Cerebellar cortex (tissue), 1 donor: Measurements from ENCODE around the gene MAGI3.

ENCODE experiments used
- DNase-seq: peaks from one replicate; pipeline ENCODE4 v3.0.0-alpha.2; 2015; ENCODE audit warnings: low spot score

Gene MAGI3

GRCh38 chr1:113659035-113659434 lies 268.7 kb downstream of the MAGI3 start:
- no peak for DNase-seq

GRCh38 chr1:113659556-113659955 lies 269.2 kb downstream of the MAGI3 start:
- no peak for DNase-seq

DNA sequence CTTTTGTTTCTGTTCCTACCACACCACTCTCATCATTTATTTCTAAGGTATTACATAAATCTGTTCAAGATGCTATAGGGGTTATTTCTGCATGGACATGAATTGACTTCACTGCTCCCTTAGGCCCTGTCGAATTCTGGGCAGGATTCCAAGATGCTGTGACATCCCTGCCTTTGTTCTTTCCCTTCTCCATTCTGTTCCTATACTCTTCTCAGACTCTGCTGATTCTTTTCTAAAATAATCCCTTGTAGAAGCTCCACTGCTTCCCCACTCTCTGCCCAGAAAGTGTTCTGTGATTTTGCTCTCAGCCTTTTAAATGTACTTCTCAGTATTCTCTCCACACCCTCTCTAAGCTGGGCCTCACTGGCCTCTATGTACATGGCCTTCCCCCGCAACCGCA lies 269.8 kb downstream of the MAGI3 start:
- no peak for DNase-seq

GRCh38 chr1:113662101-113662500 lies 271.8 kb downstream of the MAGI3 start:
- DNase-seq, result no peak

DNA sequence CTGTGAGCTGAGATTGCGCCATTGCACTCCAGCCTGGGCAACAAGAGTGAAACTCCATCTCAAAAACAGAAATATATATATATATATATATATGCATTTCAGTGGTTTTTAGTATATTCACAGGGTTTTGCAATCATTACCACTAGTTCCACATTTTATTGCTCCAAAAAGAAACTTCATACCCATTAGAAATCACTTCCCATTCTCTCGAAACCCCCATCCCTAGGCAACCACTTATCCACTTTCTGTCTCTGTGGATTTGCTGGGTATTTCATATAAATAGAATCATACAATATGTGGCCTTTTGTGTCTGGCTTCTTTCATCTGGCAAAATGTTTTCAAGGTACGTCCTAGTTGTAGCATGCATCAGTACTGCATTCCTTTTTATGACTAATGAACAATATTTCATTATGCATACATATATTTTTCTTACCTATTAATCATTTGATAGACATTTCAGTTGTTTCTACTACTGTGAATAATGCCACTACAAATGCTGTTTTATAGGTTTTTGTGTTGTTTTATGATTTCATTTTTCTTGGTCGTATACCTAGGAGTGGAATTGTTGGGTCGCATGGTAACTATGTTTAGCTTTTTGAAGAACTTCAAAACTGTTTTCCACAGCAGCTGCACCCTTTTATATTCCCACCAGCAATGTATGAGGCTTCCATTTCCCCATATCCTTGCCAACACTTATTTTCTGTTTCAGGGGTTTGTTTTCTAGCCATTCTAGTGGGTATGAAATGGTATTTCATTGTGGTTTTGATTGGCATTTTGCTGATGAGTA lies 273.0 kb downstream of the MAGI3 start:
- no peak for DNase-seq

DNA sequence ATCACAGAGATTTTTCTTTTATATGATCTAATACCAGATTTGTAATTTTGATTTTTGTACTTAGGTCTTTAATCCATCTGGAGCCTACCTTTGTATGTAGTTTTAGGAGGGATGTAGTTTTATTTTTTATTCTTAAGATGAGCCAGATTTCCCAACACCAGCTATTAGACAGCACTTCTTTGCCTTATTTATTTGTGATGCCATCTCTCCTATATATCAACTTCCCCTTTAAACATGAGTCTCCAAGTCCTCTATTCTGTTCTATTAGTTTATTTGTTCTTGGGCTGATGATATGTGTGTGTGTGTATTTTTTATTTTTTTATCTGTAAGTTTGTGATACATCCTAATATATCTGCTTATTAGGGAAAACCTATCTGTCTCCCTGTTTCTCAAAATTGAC lies 274.8 kb downstream of the MAGI3 start:
- no peak for DNase-seq

DNA sequence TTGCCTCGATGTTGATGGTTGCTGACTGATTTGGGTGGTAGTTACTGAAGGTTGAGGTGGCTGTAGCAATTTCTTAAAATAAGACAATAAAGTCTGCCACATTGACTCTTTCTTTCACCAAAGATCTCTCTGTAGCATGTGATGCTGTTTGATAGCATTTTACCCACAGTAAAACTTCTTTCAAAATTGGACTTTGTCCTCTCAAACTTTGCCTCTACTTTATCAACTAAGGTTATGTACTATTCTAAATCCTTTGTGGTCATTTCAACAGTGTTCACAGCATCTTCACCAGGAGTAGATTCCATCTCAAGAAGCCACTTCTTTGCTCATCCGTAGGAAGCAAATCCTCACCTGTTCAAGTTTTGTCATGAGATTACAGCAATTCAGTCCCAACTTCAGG lies 275.8 kb downstream of the MAGI3 start:
- DNase-seq, result no peak

DNA sequence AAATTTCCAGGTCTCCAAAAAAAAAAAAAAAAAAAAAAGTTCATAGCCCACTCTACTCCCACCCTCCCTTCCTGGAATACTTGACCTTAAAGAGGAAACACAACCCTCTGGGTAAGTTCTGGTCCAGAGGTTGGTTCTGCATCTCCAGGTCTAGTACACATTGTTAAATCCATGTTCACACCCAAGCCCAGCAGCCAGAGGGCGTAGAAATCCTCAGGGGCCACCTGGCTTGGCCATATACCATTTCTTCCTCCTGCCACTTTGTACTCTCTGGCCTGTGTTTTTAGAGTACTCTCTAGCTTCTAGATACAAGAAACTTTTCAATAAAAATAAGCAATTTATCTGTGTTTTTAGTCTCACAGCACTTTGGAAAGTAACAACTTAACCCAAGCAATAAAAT lies 279.7 kb downstream of the MAGI3 start:
- DNase-seq, result no peak

- no peak for DNase-seq
These were observed 280.3 kb downstream of the MAGI3 start for GRCh38 chr1:113670650-113671049.

GRCh38 chr1:113672491-113672890 lies 282.2 kb downstream of the MAGI3 start:
- no peak for DNase-seq

DNA sequence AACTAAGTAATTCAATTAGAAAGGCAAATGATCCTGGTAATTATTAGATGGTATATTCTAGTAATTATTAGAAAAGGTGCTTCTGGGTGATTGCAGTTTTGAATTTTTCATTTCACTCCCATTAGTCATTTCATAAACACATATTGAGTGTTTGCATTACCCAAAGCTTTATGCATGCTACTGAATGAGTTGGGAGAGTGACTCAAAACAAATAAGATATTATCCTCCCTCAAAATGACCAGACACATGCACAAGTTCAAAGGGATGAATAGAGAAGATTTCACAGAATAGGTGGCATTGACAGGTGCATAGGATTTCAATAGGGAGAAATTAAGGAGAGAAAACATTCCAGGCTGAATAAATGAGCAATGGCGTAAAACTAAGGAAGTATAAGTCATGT lies 284.3 kb downstream of the MAGI3 start:
- DNase-seq, result no peak

- no peak for DNase-seq
These were observed 285.0 kb downstream of the MAGI3 start for GRCh38 chr1:113675302-113675701.

DNA sequence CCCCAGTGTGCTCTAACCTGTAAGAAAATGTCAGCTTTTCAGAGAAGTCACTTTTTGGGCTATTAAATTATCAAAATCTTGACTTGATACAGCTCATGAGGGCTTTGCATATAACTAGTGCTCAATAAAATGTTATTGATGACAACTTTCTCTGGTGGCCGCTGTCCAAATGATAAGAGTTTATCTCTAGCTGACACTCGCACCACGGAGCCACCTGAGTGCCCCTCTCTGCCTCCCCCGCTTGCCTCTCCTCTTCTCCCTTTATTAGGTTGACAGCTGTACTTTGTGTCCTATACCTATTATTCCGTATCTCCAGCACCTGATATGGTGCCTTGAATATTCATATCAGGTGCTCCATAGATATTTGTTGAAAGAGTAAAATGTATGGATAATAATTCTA lies 286.2 kb downstream of the MAGI3 start:
- DNase-seq, result no peak

DNA sequence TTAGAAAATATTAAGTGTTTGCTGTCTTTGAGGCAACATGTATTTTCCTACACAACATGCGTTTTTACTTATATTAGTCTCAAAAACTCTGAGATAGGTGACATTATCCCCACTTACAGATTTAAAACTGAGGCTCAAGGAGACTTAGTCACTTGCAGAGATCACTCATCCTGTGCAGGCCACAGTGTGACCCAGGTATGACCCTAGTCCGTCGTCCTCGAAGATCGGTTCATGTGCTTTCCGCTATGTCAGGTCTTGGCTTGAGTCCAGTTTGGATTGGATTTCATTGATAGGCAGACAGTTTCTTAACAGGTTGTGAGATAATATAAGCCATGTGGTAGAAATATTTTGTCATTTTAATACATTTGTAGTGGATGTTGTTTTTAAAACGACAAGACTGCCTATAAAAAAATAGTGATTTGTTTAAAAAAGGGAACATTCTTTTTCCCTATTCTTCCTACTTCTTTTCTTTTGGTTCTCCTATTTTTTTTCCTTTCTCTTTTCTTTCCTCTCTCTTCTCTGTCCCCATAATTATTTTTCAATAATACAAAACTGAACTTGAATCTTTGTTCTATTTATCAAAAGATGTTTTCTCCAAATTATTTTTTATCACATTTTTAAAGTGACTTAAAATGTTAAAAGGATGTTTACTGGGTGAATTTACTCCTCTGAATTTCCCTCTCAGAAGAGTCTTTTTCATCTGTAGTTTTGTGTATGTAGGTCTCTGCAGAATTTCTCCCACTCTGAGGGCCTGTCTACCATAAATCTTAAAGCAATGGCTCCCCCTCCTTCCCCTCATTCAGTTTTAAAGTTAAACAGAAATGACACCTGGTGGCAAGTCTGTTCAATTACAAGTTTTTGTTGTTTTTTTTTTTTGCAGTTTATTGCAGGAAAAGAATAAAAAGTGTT lies 287.2 kb downstream of the MAGI3 start:
- peak; percentile 64 for DNase-seq

DNA sequence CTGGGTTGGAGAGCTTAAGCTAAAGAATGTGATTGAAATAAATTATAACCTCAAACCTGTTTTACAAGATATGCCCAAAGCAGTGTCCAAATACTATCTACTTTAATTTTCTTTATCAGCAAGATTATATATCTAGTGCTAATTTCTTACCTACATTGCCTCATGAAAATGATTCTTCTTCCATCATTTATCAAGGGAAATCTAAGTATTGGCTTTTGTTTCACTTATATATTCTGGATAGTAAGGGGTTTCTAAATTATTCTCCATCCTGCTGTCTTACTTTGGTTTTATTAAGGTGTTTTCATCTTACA lies 287.8 kb downstream of the MAGI3 start:
- no peak for DNase-seq

DNA sequence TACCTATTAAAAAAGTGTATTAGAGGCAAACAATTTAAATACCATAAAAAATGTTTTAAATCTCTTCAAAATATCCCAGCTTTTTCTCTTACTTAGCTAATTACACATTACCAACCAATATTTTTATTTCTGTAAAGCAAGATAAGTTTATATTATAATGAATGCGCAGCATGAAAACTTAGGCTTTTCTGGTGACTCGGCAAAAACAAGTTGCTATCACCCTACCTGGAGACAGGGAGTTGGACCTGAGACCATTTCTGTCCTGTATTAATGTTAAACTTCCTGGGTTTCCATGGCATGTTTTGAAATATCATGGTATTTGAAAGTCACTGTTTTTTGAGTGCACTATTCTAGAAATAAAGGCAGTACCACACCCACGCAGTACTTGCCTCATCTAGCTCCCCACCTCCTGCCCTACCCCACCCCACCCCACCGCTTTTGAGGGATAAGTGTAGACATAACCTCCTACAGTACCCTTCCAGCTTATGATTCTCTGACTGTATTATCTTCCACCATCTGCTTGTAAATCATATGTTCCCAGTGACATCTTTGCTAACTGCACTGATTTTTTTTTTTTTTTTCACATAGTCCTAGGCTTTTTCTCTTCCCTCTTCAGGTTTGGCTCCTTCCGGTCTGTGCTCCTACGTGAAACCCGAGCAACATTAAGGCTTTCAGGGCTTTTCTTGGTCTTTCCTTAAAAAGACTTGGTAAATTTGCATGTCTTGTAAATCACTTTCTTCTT lies 291.5 kb downstream of the MAGI3 start:
- no peak for DNase-seq

DNA sequence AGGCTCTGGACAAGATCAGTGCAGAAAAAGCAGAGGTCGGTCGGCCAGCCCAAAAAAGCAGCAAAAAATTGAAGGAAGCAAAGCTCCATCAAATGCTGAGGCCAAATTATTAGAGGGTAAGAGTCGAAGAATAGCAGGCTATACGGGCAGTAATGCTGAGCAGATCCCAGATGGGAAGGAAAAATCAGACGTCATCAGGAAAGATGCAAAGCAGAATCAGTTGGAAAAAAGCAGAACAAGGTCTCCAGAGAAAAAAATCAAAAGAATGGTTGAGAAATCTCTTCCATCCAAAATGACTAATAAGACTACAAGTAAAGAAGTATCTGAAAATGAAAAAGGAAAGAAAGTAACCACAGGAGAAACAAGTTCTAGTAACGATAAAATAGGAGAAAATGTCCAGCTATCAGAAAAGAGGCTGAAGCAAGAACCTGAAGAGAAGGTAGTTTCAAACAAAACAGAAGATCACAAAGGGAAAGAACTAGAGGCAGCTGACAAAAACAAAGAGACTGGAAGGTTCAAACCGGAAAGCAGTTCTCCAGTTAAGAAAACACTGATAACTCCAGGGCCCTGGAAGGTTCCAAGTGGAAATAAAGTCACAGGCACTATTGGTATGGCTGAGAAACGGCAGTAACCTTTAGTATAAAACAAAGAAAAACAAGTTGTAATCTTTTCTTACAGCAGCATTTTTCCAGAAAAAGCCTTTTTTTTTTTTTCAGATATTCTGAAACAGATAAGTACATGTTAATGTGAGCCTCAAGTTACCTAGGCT lies 293.3 kb downstream of the MAGI3 start:
- DNase-seq, result no peak

DNA sequence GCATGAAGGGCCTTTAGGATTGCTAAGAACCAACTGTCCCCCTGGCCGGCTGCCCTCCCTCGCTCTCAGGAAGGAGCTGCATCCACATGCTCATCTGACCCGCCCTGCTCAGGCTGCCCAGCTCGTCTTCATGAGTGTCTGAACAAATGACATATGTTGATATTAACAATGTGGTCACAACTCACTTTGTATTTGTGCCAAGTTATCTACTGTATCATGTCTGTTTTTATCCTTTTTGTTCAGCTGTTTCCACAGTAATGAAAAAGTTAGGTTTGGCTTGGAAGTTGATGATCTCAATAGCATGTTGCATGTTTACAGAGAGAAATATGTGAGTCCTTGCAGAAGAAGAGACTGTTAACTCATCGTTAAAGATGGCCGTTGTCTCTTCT lies 293.8 kb downstream of the MAGI3 start:
- peak; percentile 89 for DNase-seq

- no peak for DNase-seq
These were observed 296.7 kb downstream of the MAGI3 start for GRCh38 chr1:113686891-113687618.

DNA sequence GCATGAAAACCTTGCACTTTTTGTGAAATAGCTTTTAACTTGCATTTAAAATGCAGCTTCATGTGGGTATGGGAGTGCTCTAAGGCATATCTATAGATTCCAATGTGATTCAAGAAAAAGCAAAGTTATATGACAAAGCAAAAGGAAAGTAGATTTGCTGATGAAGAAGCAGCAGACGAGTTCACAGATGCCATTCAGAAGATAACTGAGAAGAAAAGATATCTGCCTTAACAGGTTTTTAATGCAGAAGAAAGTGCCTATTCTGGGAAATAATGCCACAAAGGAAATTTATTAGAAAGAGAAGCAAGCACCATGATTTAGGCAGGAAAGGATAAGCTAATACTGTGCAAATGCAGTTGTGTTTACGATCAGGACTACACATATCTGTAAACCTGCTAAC lies 300.9 kb downstream of the MAGI3 start:
- no peak for DNase-seq

- DNase-seq, result no peak
These were observed 302.0 kb downstream of the MAGI3 start for GRCh38 chr1:113692342-113692741.
